GM18909 (cell line): ENCODE results near the gene ZNF362.
"Not testable (repeated sequence)": the region's sequence is repeated elsewhere in the genome, so short reads cannot be mapped to it uniquely, and the experiment has no call there.

ENCODE experiments used
- ATAC-seq: cut with Tn5 transposase; IDR thresholded peaks from one replicate; pipeline ENCODE4 v1.9.1; 2021; ENCODE audit warnings: mild to moderate bottlenecking; ENCODE audit not compliant: unreplicated experiment, poor library complexity

ZNF362 gene

GRCh38 chr1:33256471-33257206, at the start of gene ZNF362:
Gene ZNF362, plus strand, starts transcription at chr1:33256492. Its CDS starts 14,083 bp downstream, at chr1:33270575.
- peak; percentile 65 for ATAC-seq

DNA sequence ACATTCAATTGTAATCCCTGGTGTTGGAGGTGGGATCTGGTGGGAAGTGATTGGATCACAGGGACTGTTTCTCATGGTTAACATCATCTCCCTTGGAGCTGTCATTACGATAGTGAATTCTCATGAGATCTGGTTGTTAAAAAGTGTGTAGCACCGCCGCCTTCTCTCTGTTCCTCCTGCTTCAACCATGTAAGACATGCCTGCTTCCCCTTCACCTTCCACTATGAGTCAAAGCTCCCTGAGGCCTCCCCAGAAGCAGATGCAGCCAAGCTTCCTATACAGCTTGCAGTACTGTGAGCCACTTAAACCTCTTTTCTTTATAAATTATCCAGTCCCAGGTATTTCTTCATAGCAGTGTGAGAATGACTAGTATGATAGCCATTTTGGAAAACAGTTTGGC, 44.3 kb upstream of the ZNF362 start:
- no peak for ATAC-seq

GRCh38 chr1:33219886-33220661, 36.2 kb upstream of the ZNF362 start:
- ATAC-seq: no peak

GRCh38 chr1:33220676-33221384, 35.5 kb upstream of the ZNF362 start:
- ATAC-seq: no peak

- ATAC-seq: no peak
Measured at GRCh38 chr1:33221385-33221758, 34.9 kb upstream of the ZNF362 start.

DNA sequence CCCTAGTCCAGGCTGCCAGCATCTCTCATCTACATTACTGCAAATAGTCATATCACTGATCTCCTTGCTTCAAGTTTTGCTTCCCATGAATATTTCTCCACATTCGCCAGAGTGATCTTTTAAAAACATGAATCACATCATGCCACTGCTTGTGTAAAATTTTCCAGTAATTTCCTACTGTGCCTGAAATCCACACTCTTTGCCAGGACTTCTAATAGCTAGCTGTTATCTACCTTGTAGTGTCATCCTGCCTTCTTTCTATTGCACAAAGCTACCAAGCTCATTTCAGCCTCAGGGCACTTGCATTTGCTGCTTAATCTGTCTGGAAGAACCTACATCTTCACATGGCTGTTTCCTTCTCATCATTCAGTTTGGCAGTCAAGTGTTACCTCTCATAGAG, 33.9 kb upstream of the ZNF362 start:
- no peak for ATAC-seq

- ATAC-seq: no peak
Measured at GRCh38 chr1:33224166-33224707, 32.1 kb upstream of the ZNF362 start.

DNA sequence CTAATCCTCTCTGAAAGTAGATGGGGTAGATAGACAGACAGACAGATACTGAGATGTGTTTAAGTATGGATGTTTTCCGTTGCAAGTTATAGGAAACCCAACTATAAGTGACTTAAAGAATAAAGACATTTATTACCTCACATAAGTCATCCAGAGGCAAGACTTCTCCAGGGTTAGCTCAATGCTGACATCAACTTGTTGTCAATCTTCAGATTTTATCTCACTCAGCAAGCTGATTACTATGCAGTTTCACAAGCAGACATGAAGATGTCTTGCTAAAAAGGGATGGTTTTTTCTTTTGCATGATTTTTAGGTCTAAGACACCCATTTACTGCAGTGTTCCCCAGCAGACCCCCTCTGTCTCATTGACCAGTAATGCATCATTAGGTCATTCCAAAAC, 30.7 kb upstream of the ZNF362 start:
- ATAC-seq: no peak

DNA sequence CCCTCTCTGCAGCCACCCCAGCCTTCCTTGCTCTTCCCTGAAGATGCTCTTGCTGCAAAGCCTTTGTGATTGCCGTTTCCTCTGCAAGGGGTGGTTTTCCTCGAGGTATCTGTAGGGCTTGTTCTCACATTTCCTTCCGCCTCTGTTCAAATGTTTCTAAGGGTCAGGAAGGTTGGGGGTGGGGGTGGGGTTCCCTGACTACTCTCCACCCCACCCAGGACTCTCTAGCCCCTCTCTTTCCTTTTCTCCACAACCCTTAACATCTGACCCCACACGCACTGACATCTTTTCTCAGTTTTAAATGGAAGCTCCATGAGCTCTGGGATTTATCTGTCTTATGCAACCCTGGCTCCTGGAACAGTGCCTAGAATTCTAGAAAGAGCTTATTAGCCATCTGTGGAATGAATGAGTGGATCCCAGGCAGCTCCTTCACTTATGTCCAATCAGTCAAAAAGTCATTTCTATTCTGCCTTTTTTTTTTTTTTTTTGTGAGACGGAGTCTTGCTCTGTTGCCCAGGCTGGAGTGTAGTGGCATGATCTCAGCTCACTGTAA, 27.3 kb upstream of the ZNF362 start:
- ATAC-seq: no peak

GRCh38 chr1:33231166-33231565, 25.1 kb upstream of the ZNF362 start:
- no peak for ATAC-seq

DNA sequence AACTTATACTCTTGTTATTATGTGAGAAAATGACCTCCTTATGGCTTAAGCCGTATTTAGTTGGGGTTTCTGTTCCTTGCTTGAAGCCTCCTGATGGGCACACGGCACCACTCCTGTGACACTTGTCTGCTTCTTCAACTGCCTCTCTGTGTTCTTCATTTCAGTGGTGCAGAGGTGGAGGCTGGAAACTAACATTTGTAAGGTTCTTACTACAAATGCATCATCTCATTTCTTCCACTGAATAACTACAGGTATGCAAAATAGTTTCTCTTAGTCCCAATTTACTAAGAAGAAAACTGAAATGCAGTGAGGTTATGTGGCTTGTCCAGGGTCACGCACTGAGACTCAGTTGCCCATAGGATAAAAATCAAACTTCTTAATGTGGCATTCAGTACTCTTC, 23.6 kb upstream of the ZNF362 start:
- ATAC-seq: no peak

DNA sequence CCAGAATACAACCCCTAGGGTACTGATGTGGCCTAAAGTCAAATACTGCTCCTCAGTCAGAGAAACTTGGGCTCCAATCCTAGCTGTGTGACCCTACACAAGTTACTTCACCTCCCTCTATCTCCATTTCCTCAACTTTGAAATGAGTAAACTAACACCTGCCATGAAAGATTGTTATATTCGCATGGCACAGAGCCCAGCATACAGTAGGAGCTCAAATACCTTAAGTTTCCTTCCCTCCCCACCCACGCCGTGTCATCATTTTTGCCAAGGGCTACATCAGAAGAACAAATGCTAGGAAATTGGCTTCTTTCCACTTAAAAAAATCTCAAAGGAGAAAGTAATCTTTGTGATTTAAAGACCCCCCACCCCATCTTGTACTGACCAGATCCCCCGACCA, 22.2 kb upstream of the ZNF362 start:
- ATAC-seq: no peak

GRCh38 chr1:33234588-33234990, 21.7 kb upstream of the ZNF362 start:
- ATAC-seq: no peak

DNA sequence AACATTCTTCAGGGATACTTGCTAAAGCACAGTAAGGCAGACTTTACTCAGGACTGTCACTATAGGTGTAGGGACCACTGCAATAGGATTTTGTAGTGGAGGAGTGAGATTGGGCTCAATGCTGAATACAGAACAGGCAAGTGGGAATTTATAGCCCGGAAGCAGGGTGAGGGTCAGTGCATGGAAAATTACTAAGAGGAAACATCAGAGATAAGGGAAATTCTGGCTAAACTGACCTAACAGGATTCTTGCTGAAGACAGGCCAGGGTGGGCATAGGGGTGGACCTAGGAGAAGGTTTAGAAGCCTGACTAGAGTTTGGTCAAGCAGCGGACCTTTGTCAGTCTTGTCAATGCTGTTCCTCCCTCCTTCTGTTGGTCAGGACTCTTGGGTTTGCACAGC, 20.8 kb upstream of the ZNF362 start:
- no peak for ATAC-seq

DNA sequence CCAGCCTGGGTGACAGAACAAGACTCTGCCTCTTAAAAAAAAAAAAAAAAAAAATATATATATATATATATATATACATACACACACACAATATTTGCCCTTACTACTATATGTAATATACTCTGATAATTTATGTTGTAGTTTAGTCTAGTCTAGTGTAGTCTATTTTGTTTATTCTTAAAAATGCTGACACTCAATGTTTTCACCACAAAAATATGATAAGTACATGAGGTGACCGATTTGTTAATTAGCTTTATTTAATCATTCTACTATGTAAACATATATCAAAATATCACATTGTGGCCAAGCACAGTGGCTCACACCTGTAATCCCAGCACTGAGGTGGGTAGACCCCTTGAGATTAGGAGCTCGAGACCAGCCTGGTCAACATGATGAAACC, 19.8 kb upstream of the ZNF362 start:
- ATAC-seq: no peak

DNA sequence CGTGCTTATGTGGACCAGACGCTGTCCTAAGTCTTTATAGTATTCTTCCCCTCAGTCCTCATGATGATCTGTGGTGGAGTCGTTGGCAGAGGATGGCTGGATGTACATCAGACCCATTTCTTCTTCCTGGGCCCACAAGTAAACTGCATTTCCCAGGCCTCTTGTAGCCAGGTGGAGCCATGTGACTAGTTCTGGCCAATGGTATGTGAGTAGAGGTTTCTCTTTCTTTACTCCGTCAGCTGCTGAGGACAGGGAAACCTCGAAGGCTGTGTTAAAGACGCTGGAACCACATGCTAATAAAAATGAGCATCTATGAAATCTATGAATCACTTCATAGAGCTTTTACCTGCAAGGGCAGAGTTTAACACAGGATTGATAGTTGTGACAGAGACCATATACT, 18.7 kb upstream of the ZNF362 start:
- no peak for ATAC-seq

DNA sequence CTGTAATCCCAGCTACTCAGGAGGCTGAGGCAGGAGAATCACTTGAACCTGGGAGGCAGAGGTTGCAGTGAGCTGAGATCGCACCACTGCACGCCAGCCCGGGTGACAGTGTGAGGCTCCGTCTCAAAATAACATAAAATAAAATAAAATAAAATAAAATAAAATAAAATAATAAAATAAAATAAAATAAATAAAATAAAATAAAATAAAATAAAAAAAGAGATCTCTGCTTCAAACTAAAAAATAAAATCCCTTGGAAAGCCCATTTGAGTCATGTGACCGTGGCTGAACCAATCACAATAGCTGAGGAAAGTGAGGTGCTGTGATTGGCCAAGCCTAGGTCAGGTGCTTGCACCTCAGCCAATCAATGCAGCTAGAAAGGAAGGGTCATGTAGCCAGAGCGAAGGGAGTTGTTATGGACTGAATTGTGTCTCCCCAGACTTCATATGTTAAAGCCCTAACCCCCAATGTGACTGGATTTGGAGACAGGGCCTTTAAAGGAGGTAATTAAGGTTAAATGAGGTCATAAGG, 18.0 kb upstream of the ZNF362 start:
- ATAC-seq: not testable (repeated sequence)

GRCh38 chr1:33239410-33239809, 16.9 kb upstream of the ZNF362 start:
- not testable (repeated sequence) for ATAC-seq

- ATAC-seq: no peak
Measured at GRCh38 chr1:33241866-33242265, 14.4 kb upstream of the ZNF362 start.

DNA sequence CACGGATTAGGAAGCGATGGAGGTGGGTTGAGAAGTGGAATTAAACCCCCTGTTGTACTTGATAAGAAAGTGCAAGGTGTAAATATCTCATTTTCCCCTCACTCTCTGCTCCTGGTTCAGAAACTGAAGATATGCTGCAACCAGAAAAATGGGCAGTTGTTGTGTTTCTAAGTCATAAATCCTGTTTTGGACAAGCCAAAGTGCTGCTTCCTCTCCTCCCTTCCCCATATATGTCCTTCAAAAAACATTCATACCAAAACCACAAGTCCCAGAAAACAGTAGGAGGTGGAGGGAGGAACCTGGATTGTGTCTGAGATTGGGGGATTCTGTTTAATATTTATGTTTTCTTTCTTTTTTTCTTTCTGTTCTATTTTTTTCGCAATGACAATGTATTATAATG, 13.6 kb upstream of the ZNF362 start:
- ATAC-seq: no peak
